Kidney (tissue), 14 donors: Measurements from ENCODE around the gene ELAPOR1. TPM values are rescaled to one million over a fixed set of nuclear protein-coding genes. Genes with fewer than 3 reads are reported as not detected.
A peak's percentile ranks its signal among the peaks of the same experiment; 100 is the strongest.

Experiments used
- DNase-seq, 5 donors: peaks; one replicate each; pipeline ENCODE4 v3.0.0-alpha.2; 2013 to 2020
- FAIRE-seq: peaks from 2 replicates; lab custom pipeline; 2012; peaks lifted over from hg19 to GRCh38; lab: Jason Lieb, UNC
- H3K27ac ChIP-seq, 2 donors: one replicate each; pipeline ENCODE4 v1.7.0; 2013; ENCODE audit warnings: low read depth in 2 of 2, low read length in 2 of 2, inconsistent platforms in 1 of 2
- H3K27me3 ChIP-seq: one replicate; pipeline ENCODE4 v1.7.1; 2013; ENCODE audit warnings: low read length, inconsistent platforms; ENCODE audit not compliant: control insufficient read depth, insufficient read depth
- H3K36me3 ChIP-seq, 3 donors: one replicate each; pipeline versions ENCODE4 v1.7.0 to v1.7.1; 2013; ENCODE audit warnings: low read length in 3 of 3, control low read depth in 1 of 3, inconsistent platforms in 1 of 3; ENCODE audit not compliant: insufficient read depth in 3 of 3, control insufficient read depth in 2 of 3
- H3K4me1 ChIP-seq, 3 donors: one replicate each; pipeline versions ENCODE4 v1.7.0 to v1.7.1; 2013; ENCODE audit warnings: low read length in 3 of 3, inconsistent platforms in 1 of 3, low read depth in 1 of 3; ENCODE audit not compliant: control insufficient read depth in 2 of 3, insufficient read depth in 2 of 3
- H3K4me3 ChIP-seq, 3 donors: one replicate each; pipeline versions ENCODE4 v1.7.0 to v1.8.1; 2013; ENCODE audit warnings: low read length in 3 of 3, control low read depth in 1 of 3, inconsistent platforms in 1 of 3
- H3K9ac ChIP-seq, 3 donors: one replicate each; pipeline versions ENCODE4 v1.7.0 to v1.7.1; 2013; ENCODE audit warnings: low read length in 3 of 3, control low read depth in 1 of 3, inconsistent platforms in 1 of 3
- H3K9me3 ChIP-seq, 3 donors: one replicate each; pipeline versions ENCODE4 v1.7.0 to v1.7.1; 2013; ENCODE audit warnings: low read length in 3 of 3, control low read depth in 1 of 3, inconsistent platforms in 1 of 3; ENCODE audit not compliant: control insufficient read depth in 2 of 3, insufficient read depth in 1 of 3
- intact Hi-C: fragments of 100-400 bp; cut with DNase I; formaldehyde crosslinking; loops from one replicate; pipeline ENCODE4 v1.11.1; 2022
- polyA plus RNA-seq: library from polyadenylated mRNA; stranded (reverse); fragments of 350-450 nt; fragmentation: Illumina TruSeq; extraction: RNeasy Lipid Tissue Mini Kit (QIAGEN cat#74804); gene quantifications from one replicate; pipeline ENCODE4 v1.2.3, GENCODE V29; 2014; ENCODE audit warnings: low read depth, low replicate concordance; ENCODE audit not compliant: insufficient read depth
- total RNA-seq: library from RNA; stranded (reverse); fragmentation: NEBNext Ultra II Directional; extraction: Animal tissue kit (Norgen Biotek cat#: 25700); gene quantifications from one replicate; pipeline ENCODE4 v1.2.1, GENCODE V29; 2021
- TF ChIP-seq, protein P1 (sequence below): IDR thresholded peaks from 3 replicates; pipeline ENCODE4 v1.5.1; 2012; ENCODE audit warnings: mild to moderate bottlenecking, moderate library complexity, borderline replicate concordance; ENCODE audit not compliant: insufficient read depth; ENCODE audit errors: extremely low read depth
- donor health status: control.
- donor health status: control.
- donor health status: control.
- donor health status: control.
- donor health status: control.
- donor health status: DM: yes; HTN: yes; CAD: no.
- donor health status: Normal renal cell carcinoma (clear cell type).

The ELAPOR1 gene
- total and polyA plus RNA-seq, 2 donors from 2014 or later = 0.28 to 1.3 TPM

DNA sequence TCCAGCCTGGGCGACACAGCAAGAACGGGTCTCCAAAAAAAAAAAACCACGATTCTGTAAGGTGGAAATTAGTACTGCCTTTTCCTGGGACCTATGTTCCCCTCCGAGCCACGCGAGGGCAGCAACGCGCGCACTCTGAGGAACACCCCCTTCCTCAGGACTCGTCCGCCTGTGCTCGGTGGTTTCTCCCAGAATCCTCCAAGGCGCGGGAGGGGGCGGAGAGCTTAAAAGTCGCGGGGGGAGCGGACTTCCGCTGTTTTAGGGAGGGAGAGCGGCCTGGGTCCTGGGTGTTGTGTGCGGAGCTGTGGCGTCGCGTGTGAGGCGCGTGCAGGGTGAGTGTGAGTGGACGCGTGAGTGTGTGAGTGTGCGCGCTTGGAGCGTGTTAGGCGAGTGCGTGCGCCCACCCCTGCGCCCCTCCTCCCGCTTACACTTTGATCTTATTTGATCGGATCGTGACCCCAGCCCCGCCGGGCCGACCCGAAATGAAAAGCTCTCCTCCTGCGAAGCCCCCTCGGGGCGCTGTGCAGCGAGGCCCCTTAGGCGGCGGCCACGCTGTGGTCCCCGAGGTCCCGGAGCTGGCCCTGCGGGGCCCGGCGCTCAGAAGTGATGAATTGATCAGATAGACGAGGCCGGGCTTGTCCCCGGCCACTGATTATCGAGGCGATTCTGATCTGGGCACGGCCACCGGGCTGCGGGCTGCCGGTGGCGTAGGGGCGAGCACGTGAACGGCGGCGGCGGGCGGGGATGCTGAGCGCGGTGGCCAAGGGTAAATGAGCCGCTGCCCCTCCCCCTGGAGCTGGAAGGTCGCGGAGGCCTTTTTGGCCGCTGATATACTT, 13.8 kb upstream of the ELAPOR1 start:
- peak overlapping the region; percentile 81 to 93 (median 91) for H3K4me3 ChIP-seq

DNA sequence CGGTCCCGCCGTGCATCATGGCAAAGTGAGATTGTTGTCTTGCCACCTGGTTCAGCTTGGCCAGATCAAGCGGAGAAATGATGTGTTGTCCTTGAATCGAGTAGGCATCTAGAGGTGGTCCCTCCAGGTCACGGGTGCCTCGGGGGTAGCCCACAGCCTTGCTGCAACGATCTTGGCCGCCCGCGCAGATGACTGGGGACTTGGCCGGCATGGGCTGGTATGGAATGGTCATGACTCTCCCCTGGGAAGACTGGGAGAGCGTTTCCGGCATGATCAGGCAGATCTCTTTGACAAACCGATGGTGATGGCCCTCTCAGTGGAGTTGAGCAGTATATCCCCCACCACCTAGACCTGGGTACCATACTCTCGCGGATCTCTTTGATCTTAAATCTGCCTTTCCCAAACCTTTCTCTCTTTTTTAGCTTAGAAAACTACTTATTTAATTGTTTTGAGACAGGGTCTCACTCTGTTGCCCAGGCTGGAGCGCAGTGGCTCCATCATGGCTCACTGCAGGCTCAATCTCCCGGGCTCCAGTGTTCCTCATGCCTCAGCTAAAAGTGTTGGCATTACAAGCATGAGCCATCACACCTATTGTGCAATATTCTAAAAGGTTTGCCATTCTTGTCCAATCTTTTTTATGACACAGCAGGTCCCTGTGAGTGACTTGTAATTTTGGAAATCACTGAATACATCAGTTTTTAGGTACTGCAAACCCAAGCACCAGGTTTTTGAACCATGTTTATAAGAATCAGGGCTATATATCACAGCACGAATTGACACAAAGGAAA, 9.4 kb upstream of the ELAPOR1 start:
- Histone ChIP-seq H3K4me1 (peaks cover 0 to 2% (median 0%) of the 10 kb centered on the region in 3 donors), H3K4me3 (no peak overlapping the region), H3K27ac (no peak overlapping the region), H3K36me3 (no peaks in the 10 kb centered on the region), H3K9ac (no peak overlapping the region), H3K27me3 (no peaks in the 10 kb centered on the region), H3K9me3 (no peaks in the 10 kb centered on the region)
- FAIRE-seq (no peak), DNase-seq (no peak)
- TF ChIP-seq, protein P1, sequence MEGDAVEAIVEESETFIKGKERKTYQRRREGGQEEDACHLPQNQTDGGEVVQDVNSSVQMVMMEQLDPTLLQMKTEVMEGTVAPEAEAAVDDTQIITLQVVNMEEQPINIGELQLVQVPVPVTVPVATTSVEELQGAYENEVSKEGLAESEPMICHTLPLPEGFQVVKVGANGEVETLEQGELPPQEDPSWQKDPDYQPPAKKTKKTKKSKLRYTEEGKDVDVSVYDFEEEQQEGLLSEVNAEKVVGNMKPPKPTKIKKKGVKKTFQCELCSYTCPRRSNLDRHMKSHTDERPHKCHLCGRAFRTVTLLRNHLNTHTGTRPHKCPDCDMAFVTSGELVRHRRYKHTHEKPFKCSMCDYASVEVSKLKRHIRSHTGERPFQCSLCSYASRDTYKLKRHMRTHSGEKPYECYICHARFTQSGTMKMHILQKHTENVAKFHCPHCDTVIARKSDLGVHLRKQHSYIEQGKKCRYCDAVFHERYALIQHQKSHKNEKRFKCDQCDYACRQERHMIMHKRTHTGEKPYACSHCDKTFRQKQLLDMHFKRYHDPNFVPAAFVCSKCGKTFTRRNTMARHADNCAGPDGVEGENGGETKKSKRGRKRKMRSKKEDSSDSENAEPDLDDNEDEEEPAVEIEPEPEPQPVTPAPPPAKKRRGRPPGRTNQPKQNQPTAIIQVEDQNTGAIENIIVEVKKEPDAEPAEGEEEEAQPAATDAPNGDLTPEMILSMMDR = no peak
- intact Hi-C loops = no loop called here

More for the DNA sequence above, 13.8 kb upstream of the ELAPOR1 start:
- intact Hi-C loops = no loop called here
- Histone ChIP-seq H3K36me3 (peaks cover 0 to 2% (median 2%) of the 10 kb centered on the region in 3 donors), H3K9me3 (no peaks in the 10 kb centered on the region), H3K9ac (peak overlapping the region; percentile 79 to 90 (median 89)), H3K27me3 (no peaks in the 10 kb centered on the region), H3K4me1 (peaks cover 0 to 5% (median 0%) of the 10 kb centered on the region in 3 donors), H3K27ac (peak overlapping the region; percentile 92 to 96)
- FAIRE-seq (no peak), DNase-seq (peak; percentile 98 to 99 (median 99))
- TF ChIP-seq, protein P1 = peak; percentile 86

DNA sequence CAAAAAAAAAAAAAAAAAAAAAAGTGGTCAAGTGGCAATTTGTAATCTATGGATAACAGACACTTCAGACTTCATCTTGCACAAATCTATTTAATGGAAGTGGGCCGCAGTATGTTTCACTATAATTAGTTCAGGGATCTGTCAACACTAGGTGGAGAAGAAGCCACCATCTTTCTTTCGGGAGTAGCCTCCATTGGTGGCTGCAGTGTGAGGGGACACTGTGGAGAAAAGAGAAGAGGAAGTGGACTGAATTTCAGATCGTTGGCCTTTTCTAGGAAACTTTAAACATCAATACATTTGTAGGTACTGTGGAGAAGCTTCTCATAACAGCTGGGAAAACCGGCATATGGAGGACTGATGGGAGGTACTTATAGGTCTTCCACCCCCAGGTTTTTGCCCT, 8.0 kb upstream of the ELAPOR1 start:
- FAIRE-seq = no peak
- TF ChIP-seq, protein P1 = no peak
- Histone ChIP-seq H3K4me1 (peaks cover 0 to 2% (median 0%) of the 10 kb centered on the region in 3 donors), H3K9me3 (no peaks in the 10 kb centered on the region), H3K36me3 (no peaks in the 10 kb centered on the region), H3K9ac (no peak overlapping the region), H3K27me3 (no peaks in the 10 kb centered on the region), H3K4me3 (no peak overlapping the region), H3K27ac (no peak overlapping the region)
- intact Hi-C loops = no loop called here
- DNase-seq = no peak
